CD8-positive, alpha-beta memory T cell (primary cell): Measurements from ENCODE around the gene DCC. TPM values are rescaled to one million over a fixed set of nuclear protein-coding genes. Genes with fewer than 3 reads are reported as not detected.
"Not testable (repeated sequence)": the region's sequence is repeated elsewhere in the genome, so short reads cannot be mapped to it uniquely, and the experiment has no call there.

ENCODE experiments used
- CTCF ChIA-PET: fragments of 350-600 bp; sonication (Branson Sonifier 250); formaldehyde crosslinking; loops from one replicate; lab custom pipeline; 2021; ENCODE audit warnings: antibody characterized with exemption; lab: Charles Lee
- POLR2A ChIA-PET: fragments of 350-600 bp; sonication (Branson Sonifier 250); formaldehyde crosslinking; loops from one replicate; lab custom pipeline; 2021; ENCODE audit warnings: antibody characterized with exemption; lab: Charles Lee
- DNase-seq, 5 donors: peaks; one replicate each; pipeline versions ENCODE4 v3.0.0 to v3.0.0-alpha.2; 2020 to 2022; ENCODE audit warnings: mixed read lengths in 1 of 5
- H3K27ac ChIP-seq: one replicate; pipeline ENCODE4 v1.7.0; 2013; ENCODE audit warnings: low read depth, mild to moderate bottlenecking, low read length, moderate library complexity
- H3K27me3 ChIP-seq: 2 replicates; pipeline ENCODE4 v1.7.0; 2013; ENCODE audit warnings: low read length, mild to moderate bottlenecking; ENCODE audit not compliant: insufficient read depth, poor library complexity, severe bottlenecking
- H3K36me3 ChIP-seq: 2 replicates; pipeline ENCODE4 v1.7.0; 2013; ENCODE audit warnings: mild to moderate bottlenecking, low read length, moderate library complexity; ENCODE audit not compliant: insufficient read depth
- H3K4me1 ChIP-seq: 2 replicates; pipeline ENCODE4 v1.7.0; 2013; ENCODE audit warnings: mild to moderate bottlenecking, low read length, moderate library complexity; ENCODE audit not compliant: insufficient read depth
- H3K4me3 ChIP-seq: 2 replicates; pipeline ENCODE4 v1.7.0; 2013; ENCODE audit warnings: mild to moderate bottlenecking, low read length
- H3K9me3 ChIP-seq: 2 replicates; pipeline ENCODE4 v1.7.0; 2013; ENCODE audit warnings: mild to moderate bottlenecking, low read length
- H3K27ac Mint-ChIP-seq, 8 donors: one replicate each; pipeline ENCODE4 v1.8.0; 2020 to 2021; ENCODE audit warnings: mixed read lengths in 8 of 8, mild to moderate bottlenecking in 6 of 8, inconsistent platforms in 3 of 8, moderate library complexity in 3 of 8
- H3K27me3 Mint-ChIP-seq, 2 donors: one replicate each; pipeline ENCODE4 v1.8.0; 2020 to 2021; ENCODE audit warnings: mixed read lengths in 2 of 2, mild to moderate bottlenecking in 1 of 2, moderate library complexity in 1 of 2
- H3K36me3 Mint-ChIP-seq, 3 donors: one replicate each; pipeline ENCODE4 v1.8.0; 2020 to 2021; ENCODE audit warnings: mixed read lengths in 3 of 3, inconsistent platforms in 1 of 3, mild to moderate bottlenecking in 1 of 3
- H3K4me1 Mint-ChIP-seq, 3 donors: one replicate each; pipeline ENCODE4 v1.8.0; 2020 to 2021; ENCODE audit warnings: mixed read lengths in 3 of 3, inconsistent platforms in 1 of 3, mild to moderate bottlenecking in 1 of 3
- H3K4me3 Mint-ChIP-seq, 7 donors: one replicate each; pipeline ENCODE4 v1.8.0; 2020 to 2021; ENCODE audit warnings: mixed read lengths in 7 of 7, mild to moderate bottlenecking in 6 of 7, moderate library complexity in 4 of 7, inconsistent platforms in 2 of 7
- H3K9me3 Mint-ChIP-seq, 5 donors: one replicate each; pipeline ENCODE4 v1.8.0; 2020 to 2022; ENCODE audit warnings: mixed read lengths in 5 of 5, mild to moderate bottlenecking in 3 of 5, moderate library complexity in 2 of 5, inconsistent platforms in 1 of 5
- polyA plus RNA-seq: library from polyadenylated mRNA; unstranded; fragments of 300-500 nt; fragmentation: Illumina TruSeq; gene quantifications from one replicate; pipeline ENCODE4 v1.2.3, GENCODE V29; 2021
- total RNA-seq, 2 experiments: library from RNA; stranded (reverse); gene quantifications; one replicate each; pipeline ENCODE4 v1.2.3, GENCODE V29; 2021

The DCC gene
- total and polyA plus RNA-seq, 3 experiments from 2014 or later = not detected

GRCh38 chr18:53509886-53510285 lies 1169.9 kb downstream of the DCC start:
- no peaks in the 10 kb centered on the region for H3K36me3 ChIP-seq
- peaks cover 0 to 15% (median 3%) of the 10 kb centered on the region in 5 donors for H3K9me3 Mint-ChIP-seq
- H3K36me3 Mint-ChIP-seq = no peaks in the 10 kb centered on the region
- no peaks in the 10 kb centered on the region for H3K27me3 ChIP-seq
- DNase-seq = no peak
- H3K27ac ChIP-seq = no peak overlapping the region
- no peaks in the 10 kb centered on the region for H3K9me3 ChIP-seq
- POLR2A ChIA-PET = no interaction called here
- H3K4me3 Mint-ChIP-seq = no peak overlapping the region
- H3K27ac Mint-ChIP-seq = no peak overlapping the region
- no peaks in the 10 kb centered on the region for H3K4me1 ChIP-seq
- no peaks in the 10 kb centered on the region for H3K27me3 Mint-ChIP-seq
- H3K4me1 Mint-ChIP-seq = no peaks in the 10 kb centered on the region
- CTCF ChIA-PET = no interaction called here
- H3K4me3 ChIP-seq = no peak overlapping the region

GRCh38 chr18:53511725-53512124 lies 1171.7 kb downstream of the DCC start:
- POLR2A ChIA-PET, H3K36me3 ChIP-seq, H3K9me3 ChIP-seq, H3K4me3 Mint-ChIP-seq, H3K27me3 Mint-ChIP-seq, H3K36me3 Mint-ChIP-seq, H3K27ac Mint-ChIP-seq, H3K4me1 Mint-ChIP-seq, H3K4me1 ChIP-seq, CTCF ChIA-PET, H3K9me3 Mint-ChIP-seq, DNase-seq, H3K4me3 ChIP-seq, H3K27me3 ChIP-seq, H3K27ac ChIP-seq: not testable (repeated sequence)

GRCh38 chr18:53521068-53521467 lies 1181.1 kb downstream of the DCC start:
- POLR2A ChIA-PET = no interaction called here
- H3K9me3 Mint-ChIP-seq = peaks cover 0 to 4% (median 2%) of the 10 kb centered on the region in 5 donors
- no peaks in the 10 kb centered on the region for H3K27me3 ChIP-seq
- no peaks in the 10 kb centered on the region for H3K27me3 Mint-ChIP-seq
- no peaks in the 10 kb centered on the region for H3K4me1 ChIP-seq
- no peaks in the 10 kb centered on the region for H3K36me3 Mint-ChIP-seq
- H3K27ac Mint-ChIP-seq = no peak overlapping the region
- no peak overlapping the region for H3K27ac ChIP-seq
- DNase-seq = no peak
- H3K4me1 Mint-ChIP-seq = no peaks in the 10 kb centered on the region
- H3K4me3 ChIP-seq = no peak overlapping the region
- no peaks in the 10 kb centered on the region for H3K9me3 ChIP-seq
- H3K4me3 Mint-ChIP-seq = no peak overlapping the region
- H3K36me3 ChIP-seq = no peaks in the 10 kb centered on the region
- CTCF ChIA-PET = no interaction called here

DNA sequence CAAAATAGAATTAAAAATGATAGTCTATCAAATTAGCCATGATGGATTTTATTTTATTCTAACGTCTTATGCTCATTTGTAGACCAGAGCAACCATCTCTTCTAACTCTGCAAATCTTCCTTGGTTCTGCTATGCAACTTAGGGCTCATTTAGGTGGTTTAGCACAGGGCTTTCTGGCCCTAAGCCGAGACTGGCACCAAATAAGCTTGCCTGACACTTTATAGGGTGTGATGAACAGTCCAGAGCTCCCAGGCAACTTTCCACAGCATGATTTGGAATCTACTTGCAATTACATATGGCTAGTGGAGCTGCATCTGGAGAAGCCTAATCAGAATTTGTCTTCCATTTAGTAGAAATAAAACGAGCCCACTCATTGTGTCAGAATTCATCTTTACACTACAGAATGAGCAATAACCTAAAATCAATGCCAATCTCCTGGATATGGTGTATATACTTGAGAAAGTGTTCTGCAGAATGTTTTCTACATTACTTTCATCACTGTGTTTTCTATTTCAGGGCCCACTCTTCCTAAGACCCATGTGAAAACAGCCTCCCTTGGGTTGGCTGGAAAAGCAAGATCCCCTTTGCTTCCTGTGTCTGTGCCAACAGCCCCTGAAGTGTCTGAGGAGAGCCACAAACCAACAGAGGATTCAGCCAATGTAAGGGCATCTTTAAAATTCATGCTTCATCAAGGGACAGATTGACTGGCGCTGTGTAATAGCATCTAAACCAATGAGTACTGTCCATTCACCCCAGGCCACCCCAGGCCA lies 1186.3 kb downstream of the DCC start:
- Histone ChIP-seq H3K9me3 (no peaks in the 10 kb centered on the region), H3K4me1 (no peaks in the 10 kb centered on the region), H3K4me3 (no peak overlapping the region), H3K27ac (no peak overlapping the region), H3K36me3 (no peaks in the 10 kb centered on the region), H3K27me3 (no peaks in the 10 kb centered on the region)
- Mint-ChIP-seq H3K36me3 (no peaks in the 10 kb centered on the region), H3K4me1 (no peaks in the 10 kb centered on the region), H3K4me3 (no peak overlapping the region), H3K9me3 (peaks cover 0 to 9% (median 0%) of the 10 kb centered on the region in 5 donors), H3K27ac (no peak overlapping the region), H3K27me3 (no peaks in the 10 kb centered on the region)
- ChIA-PET POLR2A (no interaction called here), CTCF (no interaction called here)
- DNase-seq = no peak

DNA sequence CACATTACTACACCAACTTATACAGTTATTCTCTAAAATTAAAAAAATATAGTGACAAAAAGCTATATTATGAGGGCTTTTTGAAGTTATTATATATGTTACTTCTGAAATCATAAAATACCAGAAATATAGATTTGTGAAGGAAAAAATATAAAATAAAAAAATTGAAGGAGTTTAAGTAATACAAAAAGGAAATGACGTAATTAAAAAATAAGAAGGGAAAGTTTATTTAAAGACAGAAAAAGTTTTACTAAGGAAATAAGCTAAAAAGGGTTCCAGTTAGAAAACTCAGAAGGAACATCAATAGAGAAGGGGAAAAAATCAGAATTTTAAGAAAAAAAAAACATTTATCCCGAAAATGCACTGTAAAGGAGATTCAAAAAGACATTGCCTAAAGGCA lies 1187.4 kb downstream of the DCC start:
- no peak overlapping the region for H3K27ac Mint-ChIP-seq
- no peaks in the 10 kb centered on the region for H3K27me3 Mint-ChIP-seq
- POLR2A ChIA-PET = no interaction called here
- H3K4me3 Mint-ChIP-seq = no peak overlapping the region
- Histone ChIP-seq H3K9me3 (no peaks in the 10 kb centered on the region), H3K4me3 (no peak overlapping the region), H3K27ac (no peak overlapping the region), H3K4me1 (no peaks in the 10 kb centered on the region), H3K36me3 (no peaks in the 10 kb centered on the region), H3K27me3 (no peaks in the 10 kb centered on the region)
- DNase-seq = no peak
- no peaks in the 10 kb centered on the region for H3K4me1 Mint-ChIP-seq
- CTCF ChIA-PET = no interaction called here
- H3K9me3 Mint-ChIP-seq = peaks cover 0 to 8% (median 0%) of the 10 kb centered on the region in 5 donors
- H3K36me3 Mint-ChIP-seq = no peaks in the 10 kb centered on the region

DNA sequence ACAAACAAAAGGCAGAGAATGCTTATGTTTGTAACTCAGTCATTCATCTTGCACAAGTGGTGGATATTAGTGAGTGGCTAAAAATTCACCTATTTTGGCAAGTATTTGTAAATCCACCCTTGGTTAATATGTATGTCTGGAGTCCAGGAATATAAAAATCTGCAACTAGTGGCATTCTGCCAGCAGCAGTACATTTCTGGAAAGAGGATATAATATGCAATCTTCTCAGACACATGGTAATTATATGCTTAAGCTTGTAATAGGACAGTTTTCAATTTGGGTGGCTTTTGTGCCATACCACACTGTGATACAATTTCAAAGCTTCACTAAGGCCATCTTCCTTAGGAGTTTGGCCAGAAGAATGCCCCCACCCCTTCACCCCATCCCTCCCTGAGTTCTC lies 1191.2 kb downstream of the DCC start:
- no peak for DNase-seq
- H3K4me1 ChIP-seq = no peaks in the 10 kb centered on the region
- H3K27me3 ChIP-seq = no peaks in the 10 kb centered on the region
- H3K4me1 Mint-ChIP-seq = no peaks in the 10 kb centered on the region
- H3K27ac Mint-ChIP-seq = no peak overlapping the region
- no peak overlapping the region for H3K4me3 Mint-ChIP-seq
- POLR2A ChIA-PET = no interaction called here
- no peaks in the 10 kb centered on the region for H3K9me3 ChIP-seq
- no peak overlapping the region for H3K4me3 ChIP-seq
- H3K36me3 Mint-ChIP-seq = no peaks in the 10 kb centered on the region
- CTCF ChIA-PET = interaction anchor here (1.2 kb wide), 1 partner anchor 11 kb away, joined by 3 read pairs; no protein-coding TSS in a partner anchor
- no peaks in the 10 kb centered on the region for H3K36me3 ChIP-seq
- no peaks in the 10 kb centered on the region for H3K27me3 Mint-ChIP-seq
- peaks cover 0 to 5% (median 0%) of the 10 kb centered on the region in 5 donors for H3K9me3 Mint-ChIP-seq
- no peak overlapping the region for H3K27ac ChIP-seq

- H3K36me3 ChIP-seq = no peaks in the 10 kb centered on the region
These were observed 1191.9 kb downstream of the DCC start for GRCh38 chr18:53531896-53532295.

DNA sequence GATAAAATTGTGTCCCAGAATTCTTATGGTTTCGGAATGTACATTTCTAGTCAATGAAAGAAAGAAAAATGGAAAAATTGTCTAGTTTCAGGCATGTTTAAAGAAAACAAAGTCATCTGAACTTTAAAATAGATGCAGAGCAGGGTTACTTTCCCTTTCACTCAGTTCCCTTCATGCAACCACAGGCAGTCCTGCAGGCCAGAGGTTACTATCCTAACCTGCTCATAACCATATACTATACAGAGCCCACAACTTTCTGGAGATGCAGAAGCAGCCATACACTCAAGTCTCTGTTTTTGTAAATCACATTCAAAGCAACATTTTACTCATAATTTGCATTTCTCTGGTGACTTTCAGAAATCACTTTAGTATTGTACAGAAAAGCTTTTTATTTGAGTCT lies 1194.2 kb downstream of the DCC start:
- Mint-ChIP-seq H3K27ac (no peak overlapping the region), H3K27me3 (no peaks in the 10 kb centered on the region), H3K36me3 (no peaks in the 10 kb centered on the region), H3K4me3 (no peak overlapping the region), H3K4me1 (no peaks in the 10 kb centered on the region), H3K9me3 (peaks cover 0 to 5% (median 0%) of the 10 kb centered on the region in 5 donors)
- Histone ChIP-seq H3K4me3 (no peak overlapping the region), H3K4me1 (no peaks in the 10 kb centered on the region), H3K27me3 (no peaks in the 10 kb centered on the region), H3K9me3 (no peaks in the 10 kb centered on the region), H3K36me3 (no peaks in the 10 kb centered on the region), H3K27ac (no peak overlapping the region)
- POLR2A ChIA-PET = no interaction called here
- CTCF ChIA-PET = no interaction called here
- DNase-seq = no peak

More at GRCh38 chr18:53531896-53532295, 1191.9 kb downstream of the DCC start:
- peaks cover 0 to 3% (median 0%) of the 10 kb centered on the region in 5 donors for H3K9me3 Mint-ChIP-seq
- no peaks in the 10 kb centered on the region for H3K27me3 ChIP-seq
- H3K27ac Mint-ChIP-seq = no peak overlapping the region
- no peaks in the 10 kb centered on the region for H3K36me3 Mint-ChIP-seq
- no peak overlapping the region for H3K4me3 ChIP-seq
- H3K4me3 Mint-ChIP-seq = no peak overlapping the region
- H3K27me3 Mint-ChIP-seq = no peaks in the 10 kb centered on the region
- ChIA-PET POLR2A (no interaction called here), CTCF (interaction anchor here (1.2 kb wide), 1 partner anchor 11 kb away, joined by 3 read pairs; no protein-coding TSS in a partner anchor)
- DNase-seq = no peak
- H3K4me1 Mint-ChIP-seq = no peaks in the 10 kb centered on the region
- H3K27ac ChIP-seq = no peak overlapping the region
- no peaks in the 10 kb centered on the region for H3K9me3 ChIP-seq
- no peaks in the 10 kb centered on the region for H3K4me1 ChIP-seq
